ENCODE data around the gene IFI27L2. TPM values are rescaled to one million over a fixed set of nuclear protein-coding genes. Genes with fewer than 3 reads are reported as not detected.

Gene IFI27L2
- polyA plus RNA-seq, 1 of the 3 experiments (the other 2 are of a cell fraction), result 200 TPM

DNA sequence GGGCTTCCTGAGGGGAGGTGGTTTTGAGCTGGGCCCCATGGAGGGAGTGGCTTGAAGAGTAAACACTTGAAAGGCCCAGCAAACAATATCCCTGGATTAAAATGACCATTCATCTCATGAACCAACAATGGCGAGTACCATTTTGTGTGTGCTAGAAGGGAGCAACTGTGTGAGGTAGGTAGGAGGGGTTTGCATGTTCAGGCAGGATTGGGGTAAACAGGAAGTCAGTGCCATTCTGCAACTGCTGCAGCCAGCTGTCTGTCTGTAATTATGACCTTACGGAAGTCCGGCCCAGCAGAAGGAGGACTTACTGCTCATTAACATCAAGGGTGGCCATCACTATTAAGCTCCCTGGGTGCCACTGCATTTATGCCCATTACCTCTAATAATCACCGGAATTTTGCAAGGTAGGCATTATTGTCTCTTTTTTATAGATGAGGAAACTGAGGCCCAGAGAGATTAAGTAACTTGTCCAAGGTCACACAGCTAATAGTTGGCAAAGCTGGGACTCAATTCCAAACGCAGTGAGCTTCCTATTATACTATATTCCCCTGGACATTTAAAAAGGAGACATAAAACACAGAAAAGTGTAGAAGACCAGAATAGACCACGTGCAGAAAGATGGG lies 16.6 kb upstream of the IFI27L2 start:
- CTCF ChIA-PET, result interaction anchor here (0.9 to 1.3 kb wide), 3 partner anchors 9 to 110 kb away, joined by 3 to 7 read pairs (median 5); no protein-coding TSS in a partner anchor

DNA sequence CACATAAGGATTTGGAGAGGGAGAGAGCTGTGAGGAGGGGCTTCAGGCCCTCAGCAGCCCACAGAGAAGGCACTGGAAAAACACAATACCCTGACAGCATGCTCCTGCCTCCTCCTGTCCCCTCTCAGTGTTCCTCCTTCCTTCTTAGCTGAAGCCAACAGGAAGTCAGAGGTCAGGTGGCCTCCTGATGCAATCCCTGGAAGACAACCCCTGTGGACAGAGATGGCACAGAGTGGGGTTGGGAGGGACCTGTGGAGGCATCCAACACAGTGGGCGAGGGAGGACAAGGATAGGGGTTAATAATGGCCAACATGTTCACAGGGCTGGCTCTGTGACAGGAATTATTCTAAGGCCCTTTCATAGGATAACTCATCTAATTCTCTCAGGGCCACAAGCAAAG lies 15.4 kb upstream of the IFI27L2 start:
- H3F3A ChIP-seq (replicated peaks; ENCODE audit: insufficient read depth), result no peaks in the 10 kb centered on the region
- no peak overlapping the region for H3K27ac ChIP-seq (ENCODE audit: low read depth in 2 of 2, low read length in 1 of 2)
- CTCF ChIA-PET, result interaction anchor here (0.8 to 4.7 kb wide), 2 partner anchors 14 to 20 kb away, joined by 3 to 28 read pairs; partner anchors contain the start of gene IFI27L2
- no peak overlapping the region for H3K4me2 ChIP-seq
- H3K9ac ChIP-seq, result no peak overlapping the region
- no peaks in the 10 kb centered on the region for H3K27me3 ChIP-seq (ENCODE audit: insufficient read depth)
- no peaks in the 10 kb centered on the region for H3K9me3 ChIP-seq
- H3K79me2 ChIP-seq (ENCODE audit: insufficient read depth), result no peaks in the 10 kb centered on the region
- DNase-seq, result no peak
- H2AFZ ChIP-seq (ENCODE audit: low read depth), result no peak overlapping the region
- 88% methylated on average over 1 of the region's 1 CpG for WGBS (ENCODE audit: low lambda C conversion rate)
- POLR2A ChIA-PET, result no interaction called here
- H3K9me2 ChIP-seq, result no peaks in the 10 kb centered on the region
- H3K4me3 ChIP-seq (ENCODE audit: low read depth in 2 of 2, low read length in 1 of 2), result no peak overlapping the region
- H3K36me3 ChIP-seq (replicated peaks in 1 of 2; ENCODE audit: control insufficient read depth in 1 of 2, insufficient read depth in 2 of 2, low read length in 1 of 2), result no peaks in the 10 kb centered on the region
- no peaks in the 10 kb centered on the region for H3K4me1 ChIP-seq (ENCODE audit: control insufficient read depth in 1 of 2, insufficient read depth in 2 of 2, low read depth in 1 of 2, low read length in 1 of 2)
- no peaks in the 10 kb centered on the region for H4K20me1 ChIP-seq (ENCODE audit: insufficient read depth)
- no peak for TF ChIP-seq MXI1 (IDR thresholded peaks at IDR 0.05; ENCODE audit: low read depth, low read length)
- no peak for TF ChIP-seq FOXJ3 (CRISPR knock-in tag; IDR thresholded peaks at IDR 0.05)
- no peak for TF ChIP-seq RCOR1 (IDR thresholded peaks at IDR 0.05; ENCODE audit: low read length)
- TF ChIP-seq RAD21 (IDR thresholded peaks at IDR 0.05; ENCODE audit: low read length), result no peak

More for the DNA sequence above, 16.6 kb upstream of the IFI27L2 start:
- no peak overlapping the region for H3K9ac ChIP-seq
- H4K20me1 ChIP-seq (ENCODE audit: insufficient read depth), result no peaks in the 10 kb centered on the region
- POLR2A ChIA-PET, result no interaction called here
- no peaks in the 10 kb centered on the region; the same call in 1 of the 2 replicates for H3K27me3 ChIP-seq (ENCODE audit: insufficient read depth)
- H3K9me3 ChIP-seq, result no peaks in the 10 kb centered on the region
- WGBS (ENCODE audit: low lambda C conversion rate), result 65% methylated on average over 6 of the region's 6 CpGs
- TF ChIP-seq SIN3A (IDR thresholded peaks at IDR 0.05; ENCODE audit: borderline replicate concordance, low read depth, low read length) (no peak), MXI1 (IDR thresholded peaks at IDR 0.05; ENCODE audit: low read depth, low read length) (no peak), NRF1 (IDR thresholded peaks at IDR 0.05; ENCODE audit: low read depth, low read length) (no peak), RAD21 (IDR thresholded peaks at IDR 0.05; ENCODE audit: low read length) (no peak), JUND (IDR thresholded peaks at IDR 0.05) (no peak), FOXM1 (IDR thresholded peaks at IDR 0.05; ENCODE audit: low read depth) (no peak), GATA2 (CRISPR knock-in tag; IDR thresholded peaks at IDR 0.05) (no peak), CHD2 (IDR thresholded peaks at IDR 0.05; ENCODE audit: low read length, partially characterized antibody) (no peak)
- TF ChIP-seq, protein P1, sequence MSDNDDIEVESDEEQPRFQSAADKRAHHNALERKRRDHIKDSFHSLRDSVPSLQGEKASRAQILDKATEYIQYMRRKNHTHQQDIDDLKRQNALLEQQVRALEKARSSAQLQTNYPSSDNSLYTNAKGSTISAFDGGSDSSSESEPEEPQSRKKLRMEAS (IDR thresholded peaks at IDR 0.05; ENCODE audit: low read depth), result no peak
- TF ChIP-seq, protein P2, sequence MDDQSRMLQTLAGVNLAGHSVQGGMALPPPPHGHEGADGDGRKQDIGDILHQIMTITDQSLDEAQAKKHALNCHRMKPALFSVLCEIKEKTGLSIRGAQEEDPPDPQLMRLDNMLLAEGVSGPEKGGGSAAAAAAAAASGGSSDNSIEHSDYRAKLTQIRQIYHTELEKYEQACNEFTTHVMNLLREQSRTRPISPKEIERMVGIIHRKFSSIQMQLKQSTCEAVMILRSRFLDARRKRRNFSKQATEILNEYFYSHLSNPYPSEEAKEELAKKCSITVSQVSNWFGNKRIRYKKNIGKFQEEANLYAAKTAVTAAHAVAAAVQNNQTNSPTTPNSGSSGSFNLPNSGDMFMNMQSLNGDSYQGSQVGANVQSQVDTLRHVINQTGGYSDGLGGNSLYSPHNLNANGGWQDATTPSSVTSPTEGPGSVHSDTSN (IDR thresholded peaks at IDR 0.05), result no peak
- TF ChIP-seq, protein P3, sequence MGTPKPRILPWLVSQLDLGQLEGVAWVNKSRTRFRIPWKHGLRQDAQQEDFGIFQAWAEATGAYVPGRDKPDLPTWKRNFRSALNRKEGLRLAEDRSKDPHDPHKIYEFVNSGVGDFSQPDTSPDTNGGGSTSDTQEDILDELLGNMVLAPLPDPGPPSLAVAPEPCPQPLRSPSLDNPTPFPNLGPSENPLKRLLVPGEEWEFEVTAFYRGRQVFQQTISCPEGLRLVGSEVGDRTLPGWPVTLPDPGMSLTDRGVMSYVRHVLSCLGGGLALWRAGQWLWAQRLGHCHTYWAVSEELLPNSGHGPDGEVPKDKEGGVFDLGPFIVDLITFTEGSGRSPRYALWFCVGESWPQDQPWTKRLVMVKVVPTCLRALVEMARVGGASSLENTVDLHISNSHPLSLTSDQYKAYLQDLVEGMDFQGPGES (IDR thresholded peaks at IDR 0.05; ENCODE audit: low read depth, low read length), result no peak
- no peaks in the 10 kb centered on the region for H3K36me3 ChIP-seq (replicated peaks in 1 of 2; ENCODE audit: control insufficient read depth in 1 of 2, insufficient read depth in 2 of 2, low read length in 1 of 2)
- H3K4me3 ChIP-seq (ENCODE audit: low read depth in 2 of 2, low read length in 1 of 2), result no peak overlapping the region
- no peak overlapping the region for H3K4me2 ChIP-seq
- H2AFZ ChIP-seq (ENCODE audit: low read depth), result no peak overlapping the region
- no peaks in the 10 kb centered on the region for H3K4me1 ChIP-seq (ENCODE audit: control insufficient read depth in 1 of 2, insufficient read depth in 2 of 2, low read depth in 1 of 2, low read length in 1 of 2)
- no peak overlapping the region for H3K27ac ChIP-seq (ENCODE audit: low read depth in 2 of 2, low read length in 1 of 2)
- no peaks in the 10 kb centered on the region for H3K79me2 ChIP-seq (ENCODE audit: insufficient read depth)
- no peaks in the 10 kb centered on the region for H3K9me2 ChIP-seq
- no peak for DNase-seq
- H3F3A ChIP-seq (replicated peaks; ENCODE audit: insufficient read depth), result no peaks in the 10 kb centered on the region
